HPDE6-E6E7 (cell line): Measurements from ENCODE around the gene POC5.
A peak's percentile ranks its signal among the peaks of the same experiment; 100 is the strongest.
"Not testable (repeated sequence)": the region's sequence is repeated elsewhere in the genome, so short reads cannot be mapped to it uniquely, and the experiment has no call there.

Experiments
- DNase-seq: peaks from one replicate; pipeline ENCODE4 v3.0.0; 2011; ENCODE audit warnings: missing footprints; ENCODE audit errors: extremely low spot score

The POC5 gene

GRCh38 chr5:75706775-75707174 lies 10.5 kb downstream of the POC5 start:
- no peak for DNase-seq

GRCh38 chr5:75706016-75706415 lies 11.2 kb downstream of the POC5 start:
- no peak for DNase-seq

DNA sequence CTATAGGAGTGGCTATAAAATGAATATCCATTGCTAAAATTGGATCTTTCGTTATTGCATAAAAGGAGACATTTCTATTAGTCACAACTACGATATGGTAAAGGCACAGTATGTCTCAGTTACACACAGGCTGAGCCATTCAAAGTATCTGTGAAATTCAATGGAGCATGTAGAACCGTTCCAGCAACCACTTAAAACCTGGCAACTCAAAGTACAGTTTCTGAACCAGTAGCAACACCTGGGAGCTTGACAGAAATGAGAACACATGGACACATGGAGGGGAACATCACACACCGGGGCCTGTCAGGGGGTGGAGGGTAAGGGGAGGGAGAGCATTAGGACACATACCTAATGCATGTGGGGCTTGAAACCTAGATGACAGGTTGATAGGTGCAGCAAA lies 15.4 kb downstream of the POC5 start:
- no peak for DNase-seq

- DNase-seq, result not testable (repeated sequence)
These were observed 21.5 kb downstream of the POC5 start for GRCh38 chr5:75695472-75696351.

DNA sequence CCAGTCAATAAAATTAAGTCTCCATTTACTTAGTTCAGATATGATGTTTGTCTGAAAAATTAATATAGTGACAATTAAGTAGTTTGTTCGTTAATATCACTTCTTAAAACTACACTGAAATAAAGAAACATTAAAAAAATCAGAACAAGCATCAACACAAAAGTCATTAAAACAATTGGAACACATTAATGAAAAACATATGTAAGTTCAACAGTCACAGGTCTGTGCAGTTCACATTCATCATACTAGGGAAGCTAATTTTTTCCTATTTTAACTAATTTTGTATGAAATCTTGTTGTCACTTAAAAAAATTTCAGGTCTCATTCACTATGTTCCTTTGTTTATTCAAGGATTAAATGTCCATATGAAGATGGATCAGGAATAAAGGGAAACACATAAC lies 22.5 kb downstream of the POC5 start:
- DNase-seq, result no peak

DNA sequence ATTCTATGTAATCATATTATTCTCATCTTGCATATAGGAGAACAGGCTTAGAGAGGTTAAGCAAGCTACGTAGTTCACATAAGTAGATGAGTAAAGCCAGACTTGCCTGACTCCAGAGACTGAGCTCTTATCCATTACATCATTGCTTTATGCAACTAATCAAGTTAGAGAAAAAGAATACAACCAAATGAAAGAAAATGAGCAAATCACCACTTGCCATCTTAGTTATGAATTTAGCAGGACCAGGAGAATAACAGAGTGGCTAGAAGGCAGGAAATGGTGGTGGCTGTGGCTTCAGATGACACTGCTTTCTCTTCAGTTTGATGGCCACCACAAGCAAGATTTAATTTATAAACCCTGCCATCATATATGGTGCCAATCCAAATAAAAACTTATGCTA lies 26.6 kb downstream of the POC5 start:
- DNase-seq, result no peak

DNA sequence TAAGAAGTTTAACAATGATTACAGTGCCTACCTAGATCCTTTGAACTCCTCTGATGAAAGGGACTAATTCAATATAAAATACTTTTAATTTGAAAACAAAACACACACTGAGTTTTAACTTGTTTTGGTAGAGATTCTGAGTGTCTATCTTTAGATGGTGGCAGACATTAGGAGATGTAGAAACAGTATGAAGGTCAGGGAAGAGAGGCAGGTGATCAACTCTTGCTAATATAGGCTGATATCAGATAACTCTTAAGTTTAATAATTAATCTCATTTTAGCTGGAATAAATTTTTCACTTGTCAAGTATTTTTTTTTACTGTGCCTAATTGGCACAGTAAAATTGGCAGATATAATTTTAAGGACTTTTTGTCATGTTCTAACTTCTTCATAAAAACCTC lies 30.8 kb downstream of the POC5 start:
- DNase-seq, result no peak

DNA sequence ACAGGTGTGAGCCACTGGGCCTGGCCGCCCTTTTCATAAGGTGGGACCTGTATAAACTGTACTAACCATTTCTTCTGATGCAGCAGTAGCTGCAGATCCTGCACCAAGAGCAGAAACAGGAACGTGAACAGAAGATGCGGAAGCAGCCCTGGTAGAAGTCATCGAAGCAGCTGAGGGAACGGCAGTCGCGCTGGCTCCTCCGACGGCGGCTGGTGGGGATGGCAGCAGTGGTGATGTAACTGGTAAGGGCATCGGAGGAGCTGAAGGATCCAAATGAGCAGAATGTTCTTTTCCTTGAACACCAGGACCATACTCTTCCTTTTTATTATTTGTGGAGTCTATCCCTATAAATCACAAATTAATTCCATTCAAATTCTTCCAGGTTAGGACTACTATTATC lies 32.1 kb downstream of the POC5 start:
- DNase-seq, result no peak

- no peak for DNase-seq
These were observed 36.0 kb downstream of the POC5 start for GRCh38 chr5:75681125-75681830.

DNA sequence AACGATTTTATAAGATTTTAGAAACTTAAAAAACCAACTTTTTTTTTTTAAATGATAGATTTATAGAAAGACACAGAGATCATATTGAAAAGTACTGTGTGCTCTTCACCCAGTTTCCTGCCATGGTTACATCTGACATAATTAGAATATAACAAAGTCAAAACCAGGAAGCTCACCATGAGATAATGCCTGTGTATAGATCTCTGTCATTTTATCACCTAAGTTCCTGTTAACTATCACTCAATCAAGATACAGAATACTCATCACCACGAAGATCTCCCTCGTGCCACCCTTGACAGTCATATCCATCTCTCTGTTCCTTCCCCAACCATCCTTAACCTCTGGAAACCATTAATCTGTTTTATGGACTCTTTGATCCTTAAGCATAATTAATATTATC lies 39.1 kb downstream of the POC5 start:
- DNase-seq, result no peak

DNA sequence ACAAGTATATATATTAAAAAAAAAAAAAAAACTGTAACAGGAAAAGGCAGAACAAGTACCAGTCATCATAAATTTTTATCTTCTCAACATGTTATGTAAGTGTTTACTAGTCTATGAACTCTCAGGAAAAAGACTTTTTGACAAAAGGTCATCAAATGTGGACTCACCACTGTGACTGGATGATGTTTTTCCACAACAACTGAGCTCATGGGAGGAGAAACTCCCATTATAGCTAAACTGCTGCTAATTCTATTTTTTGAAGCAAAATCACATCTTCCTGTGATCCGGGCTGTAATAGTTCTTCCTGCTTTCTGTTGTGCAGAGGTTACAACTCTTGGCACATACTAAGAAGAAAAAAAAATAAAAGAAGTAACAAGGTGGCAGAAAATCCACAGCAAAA lies 39.6 kb downstream of the POC5 start:
- no peak for DNase-seq

DNA sequence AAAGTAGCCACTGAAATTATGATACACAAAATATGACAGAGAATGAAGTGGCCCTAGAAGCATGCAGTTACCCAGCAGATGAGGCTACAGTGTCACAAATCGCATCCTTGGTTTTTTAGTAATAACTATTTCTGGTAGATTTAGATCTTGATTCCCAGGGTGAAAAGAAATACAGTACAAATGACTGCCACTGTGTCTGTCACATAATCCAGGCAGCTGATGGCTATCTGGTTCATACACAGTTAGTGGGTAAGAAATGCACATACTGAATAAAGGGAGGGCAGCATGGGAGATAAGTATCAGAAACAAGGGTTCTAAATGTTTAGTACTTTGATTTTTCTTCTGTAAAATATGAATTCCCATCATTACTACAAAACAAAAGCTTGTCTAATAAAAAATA lies 41.5 kb downstream of the POC5 start:
- no peak for DNase-seq

DNA sequence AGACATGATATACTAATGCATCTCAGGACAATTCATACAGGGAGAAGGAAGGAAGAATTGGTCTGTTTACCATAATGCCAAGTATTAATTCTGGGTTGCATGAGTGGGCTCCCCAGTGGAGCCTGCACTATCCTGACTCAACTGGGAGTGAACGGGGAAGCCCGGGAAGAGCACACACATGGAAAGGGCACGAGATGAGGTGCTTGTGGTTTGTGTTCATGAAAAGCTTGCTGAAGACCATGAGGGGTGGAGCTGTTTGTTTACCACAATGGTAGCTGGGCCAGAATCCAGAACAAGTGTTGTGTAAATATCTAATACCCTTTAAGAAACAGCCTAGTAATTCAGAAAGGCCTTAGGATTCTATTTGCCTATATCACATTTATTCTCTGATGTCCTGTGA lies 44.6 kb downstream of the POC5 start:
- no peak for DNase-seq

- DNase-seq, result no peak
These were observed 45.7 kb downstream of the POC5 start for GRCh38 chr5:75671506-75671905.

GRCh38 chr5:75670577-75670976 lies 46.7 kb downstream of the POC5 start:
- no peak for DNase-seq

GRCh38 chr5:75668977-75669689 lies 48.1 kb downstream of the POC5 start:
- peak; percentile 36 for DNase-seq

- DNase-seq, result no peak
These were observed 48.8 kb downstream of the POC5 start for GRCh38 chr5:75668445-75668844.

- no peak for DNase-seq
These were observed 49.7 kb downstream of the POC5 start for GRCh38 chr5:75667586-75667985.

DNA sequence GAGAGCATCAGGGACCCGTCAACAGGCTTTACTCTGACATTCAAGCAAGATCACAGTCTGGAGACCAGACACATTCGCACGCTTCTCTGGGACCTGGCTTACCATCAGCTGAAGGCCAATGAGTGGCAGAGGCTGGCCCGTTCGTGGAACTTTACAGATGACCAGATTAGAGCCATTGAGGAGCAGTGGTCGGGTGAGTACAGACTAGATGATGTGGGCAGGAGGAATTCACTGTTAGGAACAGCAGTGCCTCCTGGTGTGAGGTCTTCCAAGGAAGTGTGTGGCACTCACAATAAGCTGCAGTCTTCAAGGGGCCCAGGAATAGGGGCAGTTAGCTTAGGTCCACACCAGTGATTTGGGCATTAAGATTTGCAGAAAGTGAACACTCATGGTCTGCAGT lies 50.4 kb downstream of the POC5 start:
- DNase-seq, result no peak

DNA sequence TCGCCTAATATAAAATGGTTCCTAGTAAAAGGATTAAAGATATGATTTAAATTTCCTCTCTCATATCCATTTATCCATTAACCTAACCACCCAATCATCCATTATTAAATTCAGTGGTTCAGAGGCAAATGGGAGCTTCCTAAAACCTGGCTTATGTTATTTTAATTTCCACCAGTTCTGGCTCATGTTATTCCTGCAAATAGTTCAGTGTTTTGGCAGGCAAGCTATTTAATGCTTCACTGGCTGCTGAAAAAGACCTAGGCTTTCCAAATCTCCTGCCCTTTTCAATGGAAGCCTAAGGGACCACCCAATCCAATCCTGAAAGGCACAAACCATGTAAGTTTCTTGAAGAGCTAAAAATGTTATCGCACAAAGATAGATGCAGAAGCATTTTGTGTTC lies 52.3 kb downstream of the POC5 start:
- DNase-seq, result no peak

DNA sequence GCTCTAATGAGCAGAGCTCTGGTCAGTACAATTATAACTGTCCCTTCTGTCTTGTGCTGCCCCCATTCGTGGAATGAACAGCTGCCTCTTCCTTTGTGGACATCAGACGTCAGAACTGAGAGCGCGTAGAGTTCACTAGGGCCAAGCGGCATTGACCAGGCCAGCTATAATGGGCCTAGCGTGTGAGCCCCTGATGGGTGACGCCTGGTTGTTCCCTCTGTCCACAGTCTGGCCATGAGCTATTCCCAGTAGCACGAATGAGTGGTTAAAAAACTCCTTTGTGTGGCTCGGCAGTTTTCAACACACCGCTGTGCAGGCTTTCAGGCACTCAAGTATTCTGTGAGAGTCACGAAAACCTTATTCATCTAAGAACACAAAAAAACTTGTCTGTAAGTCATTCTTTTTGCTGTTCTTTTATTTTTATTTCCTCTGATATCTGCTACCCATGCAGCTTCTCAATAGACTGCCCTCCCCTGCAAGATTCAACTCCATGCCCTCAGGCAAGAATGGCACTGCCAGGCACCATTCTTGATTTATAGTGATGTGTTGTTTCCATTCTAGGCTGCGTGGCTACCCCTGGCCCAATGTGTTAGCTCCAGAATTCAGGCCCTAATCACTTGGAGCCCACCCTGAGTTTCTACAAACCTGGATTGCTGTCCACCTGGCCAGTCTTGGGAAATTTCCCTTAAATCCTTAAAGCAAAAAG lies 53.5 kb downstream of the POC5 start:
- no peak for DNase-seq

GRCh38 chr5:75662061-75662460 lies 55.2 kb downstream of the POC5 start:
- no peak for DNase-seq
